Tongue (tissue), 2 donors: Measurements from ENCODE around the gene PTDSS2. TPM values are rescaled to one million over a fixed set of nuclear protein-coding genes. Genes with fewer than 3 reads are reported as not detected.

Experiments used
- DNase-seq: peaks from one replicate; pipeline ENCODE4 v3.0.0-alpha.2; 2015
- total RNA-seq: library from RNA; depleted of rRNA; stranded (reverse); fragments of >200 nt; gene quantifications from one replicate; pipeline ENCODE4 v1.2.3, GENCODE V29; 2014

Gene PTDSS2
- total RNA-seq, 1 donor from 2014 or later: 20.1 TPM

GRCh38 chr11:469684-470560, 19.8 kb downstream of the PTDSS2 start:
- no peak for DNase-seq

GRCh38 chr11:471468-472145, 21.5 kb downstream of the PTDSS2 start:
- no peak for DNase-seq

GRCh38 chr11:472272-472671, 22.2 kb downstream of the PTDSS2 start:
- no peak for DNase-seq

DNA sequence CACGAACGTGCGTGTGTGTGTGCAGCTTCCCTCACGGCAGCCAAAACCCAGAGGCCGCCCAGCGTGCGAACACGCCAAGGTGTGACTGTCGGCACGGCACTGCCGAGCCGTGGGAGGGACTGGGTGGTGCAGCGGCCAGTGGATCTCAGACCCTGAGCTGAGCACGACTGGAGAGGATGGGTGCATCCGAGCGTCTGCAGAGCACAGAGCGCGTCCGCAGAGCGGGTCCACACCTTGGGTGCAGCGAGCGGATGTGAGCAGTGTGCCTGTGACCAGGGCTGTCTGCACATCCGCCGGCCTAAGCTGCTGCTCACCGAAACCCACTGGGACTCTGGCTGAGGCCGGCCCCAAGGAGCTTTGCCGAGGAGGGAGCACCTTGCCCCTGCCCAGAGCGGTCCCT, 22.7 kb downstream of the PTDSS2 start:
- no peak for DNase-seq

DNA sequence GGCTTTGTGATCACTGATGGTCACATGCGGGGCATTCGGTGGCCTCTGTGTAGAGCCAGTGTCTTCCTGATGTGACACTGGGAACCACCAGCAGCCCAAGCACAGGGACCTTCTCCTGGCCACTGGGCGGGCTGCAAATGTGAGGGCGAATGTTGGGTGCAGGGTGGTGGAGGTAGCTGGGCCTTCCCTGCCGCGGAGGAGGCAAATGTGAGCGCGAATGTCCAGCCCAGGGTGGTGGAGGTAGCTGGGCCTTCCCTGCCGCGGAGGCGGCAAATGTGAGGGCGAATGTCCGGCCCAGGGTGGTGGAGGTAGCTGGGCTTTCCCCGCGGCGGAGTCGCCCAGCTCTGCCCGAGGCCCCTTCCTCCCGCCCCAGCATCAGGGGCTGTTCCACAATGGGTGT, 23.3 kb downstream of the PTDSS2 start:
- no peak for DNase-seq

- no peak for DNase-seq
These were observed 24.1 kb downstream of the PTDSS2 start for GRCh38 chr11:473962-474785.

DNA sequence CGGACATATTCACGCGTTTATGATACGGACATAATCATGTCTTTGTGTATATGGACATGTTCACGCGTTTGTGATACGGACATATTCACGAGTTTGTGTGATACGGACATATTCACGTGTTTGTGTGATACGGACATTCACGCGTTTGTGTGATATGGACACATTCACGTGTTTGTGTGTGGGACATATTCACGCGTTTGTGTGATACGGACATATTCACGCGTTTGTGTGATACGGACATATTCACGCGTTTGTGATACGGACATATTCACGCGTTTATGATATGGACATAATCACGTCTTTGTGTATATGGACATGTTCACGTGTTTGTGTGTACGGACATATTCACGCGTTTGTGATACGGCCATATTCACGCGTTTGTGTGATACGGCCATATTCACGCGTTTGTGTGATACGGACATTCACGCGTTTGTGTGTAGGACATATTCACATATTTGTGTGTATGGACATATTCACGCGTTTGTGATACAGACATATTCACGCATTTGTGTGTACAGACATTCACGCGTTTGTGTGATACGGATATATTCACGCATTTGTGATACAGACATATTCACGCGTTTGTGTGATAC, 24.9 kb downstream of the PTDSS2 start:
- no peak for DNase-seq

GRCh38 chr11:475941-476340, 25.9 kb downstream of the PTDSS2 start:
- peak; percentile 29 for DNase-seq

GRCh38 chr11:476416-476815, 26.3 kb downstream of the PTDSS2 start:
- DNase-seq: no peak

DNA sequence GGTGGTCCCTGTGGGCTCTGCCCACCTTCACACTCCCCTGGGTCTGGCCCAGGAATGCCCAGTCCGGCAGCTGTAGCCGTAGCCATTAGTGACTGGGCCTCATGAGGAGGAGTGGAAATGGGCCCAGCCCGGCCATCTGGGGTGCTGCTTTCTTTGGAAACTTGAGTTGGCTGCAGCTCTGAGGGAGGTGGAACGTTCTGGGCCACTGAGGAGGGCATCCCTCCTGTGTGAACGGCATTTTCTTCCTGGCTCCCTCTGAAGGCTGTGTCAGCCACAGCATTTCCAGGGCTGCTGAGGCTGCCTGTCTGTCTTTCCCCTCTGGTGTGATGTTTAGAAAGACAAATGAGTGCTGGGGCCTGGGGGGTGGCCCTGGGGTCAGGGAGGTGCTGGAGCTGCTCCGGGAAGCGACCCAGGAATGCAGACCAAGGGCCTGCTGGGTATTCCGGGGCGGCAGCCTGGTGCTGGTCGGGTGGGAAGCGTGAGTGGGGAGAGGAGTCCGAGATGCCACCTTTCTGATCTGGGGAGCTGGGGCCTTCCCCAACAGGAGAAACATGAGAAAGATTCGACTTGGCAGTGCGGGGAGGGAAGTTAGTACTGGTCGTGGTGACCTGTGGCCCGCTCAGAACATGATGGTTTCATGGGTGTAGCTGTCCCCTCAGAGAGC, 27.1 kb downstream of the PTDSS2 start:
- DNase-seq: no peak

- peak; percentile 68 for DNase-seq
These were observed 29.2 kb downstream of the PTDSS2 start for GRCh38 chr11:479311-479710.

- DNase-seq: no peak
These were observed 34.5 kb downstream of the PTDSS2 start for GRCh38 chr11:484616-485015.

GRCh38 chr11:486189-486588, 36.1 kb downstream of the PTDSS2 start:
- no peak for DNase-seq

GRCh38 chr11:487571-488021, 37.5 kb downstream of the PTDSS2 start:
- DNase-seq: no peak

DNA sequence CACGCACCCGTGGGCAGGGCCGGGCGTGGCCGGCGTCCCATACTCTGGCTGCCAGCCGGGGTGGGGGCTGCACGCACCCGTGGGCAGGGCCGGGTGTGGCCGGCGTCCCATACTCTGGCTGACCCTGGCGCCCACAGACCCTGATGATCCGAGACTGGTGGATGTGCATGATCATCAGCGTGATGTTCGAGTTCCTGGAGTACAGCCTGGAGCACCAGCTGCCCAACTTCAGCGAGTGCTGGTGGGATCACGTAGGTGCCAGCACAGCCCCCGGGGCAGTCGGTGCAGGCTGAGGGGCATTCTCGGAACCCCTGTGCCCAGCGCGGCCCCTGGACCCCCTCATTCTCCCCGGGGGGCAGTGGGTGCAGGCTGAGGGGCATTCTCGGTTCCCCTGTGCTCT, 38.0 kb downstream of the PTDSS2 start:
- DNase-seq: no peak

DNA sequence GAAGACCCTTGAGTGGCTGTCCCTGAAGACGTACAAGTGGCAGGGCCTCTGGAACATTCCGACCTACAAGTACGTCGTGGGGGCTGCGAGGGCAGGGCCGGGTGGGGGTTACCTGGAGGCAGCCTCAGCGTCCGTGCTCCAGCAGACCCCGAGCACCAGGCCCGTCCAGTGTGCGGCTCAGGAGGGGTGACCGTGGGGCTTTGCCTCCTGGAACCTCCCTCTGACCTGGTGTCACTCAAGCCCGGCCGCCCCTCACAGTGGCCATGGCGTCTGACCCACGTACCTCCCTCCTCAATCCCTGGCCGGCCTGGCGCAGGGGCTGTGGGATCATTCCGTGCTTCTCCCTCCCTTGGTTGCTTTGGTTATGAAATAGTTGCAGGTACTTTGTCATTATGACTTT, 38.5 kb downstream of the PTDSS2 start:
- no peak for DNase-seq

- DNase-seq: no peak
These were observed 38.9 kb downstream of the PTDSS2 start for GRCh38 chr11:488992-489391.

DNA sequence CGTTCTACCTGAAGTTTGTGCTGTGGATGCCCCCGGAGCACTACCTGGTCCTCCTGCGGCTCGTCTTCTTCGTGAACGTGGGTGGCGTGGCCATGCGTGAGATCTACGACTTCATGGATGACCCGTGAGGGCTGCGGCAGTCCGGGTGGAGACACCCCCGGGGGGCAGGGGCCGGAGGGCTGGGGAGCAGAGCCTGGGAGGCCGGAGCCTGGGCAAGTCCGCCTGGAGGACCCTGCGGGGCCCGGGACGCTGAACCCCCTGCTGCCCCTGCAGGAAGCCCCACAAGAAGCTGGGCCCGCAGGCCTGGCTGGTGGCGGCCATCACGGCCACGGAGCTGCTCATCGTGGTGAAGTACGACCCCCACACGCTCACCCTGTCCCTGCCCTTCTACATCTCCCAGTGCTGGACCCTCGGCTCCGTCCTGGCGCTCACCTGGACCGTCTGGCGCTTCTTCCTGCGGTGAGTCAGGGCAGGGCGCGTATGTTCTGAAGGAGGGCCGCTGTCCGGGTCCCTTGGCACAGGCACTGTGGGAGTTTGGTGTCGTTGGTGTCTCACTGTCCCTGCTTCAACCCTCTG, 39.6 kb downstream of the PTDSS2 start:
- no peak for DNase-seq

- DNase-seq: no peak
These were observed 40.3 kb downstream of the PTDSS2 start for GRCh38 chr11:490186-490929.

DNA sequence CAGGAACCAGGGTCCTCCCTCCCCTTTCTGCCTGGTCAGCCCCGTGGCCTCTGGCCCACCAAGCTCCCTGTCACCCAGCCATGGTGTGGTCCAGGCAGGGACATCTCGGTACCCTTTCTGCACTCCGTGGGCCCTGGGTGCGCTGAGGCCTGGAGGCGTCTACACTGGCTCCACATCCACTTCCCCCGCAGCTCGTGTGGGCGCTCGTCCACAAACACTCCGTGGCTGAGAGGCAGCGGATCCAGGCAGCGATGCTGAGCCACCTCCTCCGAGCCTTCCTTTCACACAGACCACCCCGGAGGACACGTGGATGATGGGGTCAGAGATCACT, 40.8 kb downstream of the PTDSS2 start:
- DNase-seq: no peak

DNA sequence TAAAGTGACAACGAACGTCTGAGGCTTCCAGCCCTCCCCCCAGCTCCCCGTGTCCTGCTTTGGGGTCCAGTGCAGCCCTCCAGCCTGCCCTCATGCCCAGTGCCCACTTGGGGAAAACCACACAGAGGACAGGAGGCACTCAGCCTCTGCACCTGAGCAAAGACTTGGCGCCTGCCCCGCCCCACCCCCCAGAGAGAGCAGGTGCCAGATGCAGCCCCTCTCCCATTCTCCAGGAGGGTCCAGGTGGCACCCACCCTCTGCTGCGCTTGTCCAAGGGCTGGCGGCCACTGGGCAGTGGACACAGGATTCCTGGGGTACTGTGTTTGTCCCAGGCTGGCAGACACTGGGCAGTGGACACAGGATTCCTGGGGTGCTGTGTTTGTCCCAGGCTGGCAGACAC, 41.3 kb downstream of the PTDSS2 start:
- no peak for DNase-seq
